GM21825 (cell line): ENCODE data around the gene SIX5.

ENCODE experiments used
- ATAC-seq: cut with Tn5 transposase; IDR thresholded peaks from one replicate; pipeline ENCODE4 v1.9.1; 2021; ENCODE audit warnings: mild to moderate bottlenecking, moderate library complexity; ENCODE audit not compliant: unreplicated experiment

Gene SIX5

GRCh38 chr19:45793178-45793564, 24.1 kb upstream of the SIX5 start:
- no peak for ATAC-seq

GRCh38 chr19:45792470-45793177, 23.6 kb upstream of the SIX5 start, which contains the start of gene DMWD:
DMWD (minus strand) TSS chr19:45792845; CDS start chr19:45792756, 89 bp downstream.
- peak; percentile 84 for ATAC-seq

GRCh38 chr19:45791744-45792469, 22.9 kb upstream of the SIX5 start:
- ATAC-seq = no peak

- no peak for ATAC-seq
These were observed 21.9 kb upstream of the SIX5 start for GRCh38 chr19:45790942-45791341.

GRCh38 chr19:45789035-45789786, 20.2 kb upstream of the SIX5 start:
- no peak for ATAC-seq

GRCh38 chr19:45786533-45786894, 17.5 kb upstream of the SIX5 start:
- ATAC-seq = no peak

GRCh38 chr19:45785781-45786532, 16.9 kb upstream of the SIX5 start:
- ATAC-seq = no peak

- no peak for ATAC-seq
These were observed 16.0 kb upstream of the SIX5 start for GRCh38 chr19:45785097-45785496.

- ATAC-seq = no peak
These were observed 15.0 kb upstream of the SIX5 start for GRCh38 chr19:45784096-45784495.

- ATAC-seq = no peak
These were observed 14.1 kb upstream of the SIX5 start for GRCh38 chr19:45782820-45783785.

GRCh38 chr19:45782162-45782691, 13.2 kb upstream of the SIX5 start, which contains the start of gene DMPK:
DMPK (minus strand) TSS chr19:45782490; CDS start chr19:45782352, 138 bp downstream.
- ATAC-seq = no peak

- ATAC-seq = no peak
These were observed 12.4 kb upstream of the SIX5 start for GRCh38 chr19:45781214-45782161.

GRCh38 chr19:45780448-45781213, 11.6 kb upstream of the SIX5 start:
- ATAC-seq = no peak

GRCh38 chr19:45780146-45780447, 11.0 kb upstream of the SIX5 start:
- no peak for ATAC-seq

- peak; percentile 83 for ATAC-seq
These were observed 10.4 kb upstream of the SIX5 start for GRCh38 chr19:45779231-45780145.

- no peak for ATAC-seq
These were observed 9.1 kb upstream of the SIX5 start for GRCh38 chr19:45778010-45778661.
